NK-92 (cell line): ENCODE data around the gene ZRANB1.

Source experiments
- DNase-seq: peaks from one replicate; lab custom pipeline; 2025; ENCODE audit not compliant: unreplicated experiment; lab: John Stamatoyannopoulos, UW

ZRANB1 gene

GRCh38 chr10:125033146-125033924 is 91.4 kb downstream of the ZRANB1 start:
- DNase-seq, result no peak

- no peak for DNase-seq
These were observed 92.8 kb downstream of the ZRANB1 start for GRCh38 chr10:125034675-125035074.

GRCh38 chr10:125035136-125035535 is 93.2 kb downstream of the ZRANB1 start:
- no peak for DNase-seq

GRCh38 chr10:125035588-125036295 is 93.8 kb downstream of the ZRANB1 start:
- no peak for DNase-seq

GRCh38 chr10:125037145-125037877 is 95.4 kb downstream of the ZRANB1 start:
- DNase-seq, result no peak
